Bronchial epithelial cell (primary cell): ENCODE data around the gene ALB. TPM values are rescaled to one million over a fixed set of nuclear protein-coding genes. Genes with fewer than 3 reads are reported as not detected.

Source experiments
- DNase-seq: peaks from one replicate; pipeline ENCODE4 v3.0.0-alpha.2; 2010; ENCODE audit warnings: low read depth
- FAIRE-seq: peaks from 2 replicates; lab custom pipeline; 2011; peaks lifted over from hg19 to GRCh38; lab: Jason Lieb, UNC
- H3K27me3 ChIP-seq: 2 replicates; pipeline ENCODE4 v1.5.1; 2011; ENCODE audit warnings: low read length; ENCODE audit not compliant: control insufficient read depth, insufficient read depth
- H3K36me3 ChIP-seq: 2 replicates; pipeline ENCODE4 v1.5.1; 2011; ENCODE audit warnings: low read length; ENCODE audit not compliant: control insufficient read depth, insufficient read depth
- H3K4me3 ChIP-seq: 2 replicates; pipeline ENCODE4 v1.5.1; 2011; ENCODE audit warnings: mild to moderate bottlenecking, low read depth, low read length, control low read depth
- total RNA-seq: library from RNA; depleted of rRNA; stranded (reverse); fragments of >200 nt; gene quantifications from 2 replicates; pipeline ENCODE4 v1.2.1, GENCODE V29; 2014
- TF ChIP-seq, protein P1 (sequence below): IDR thresholded peaks from 2 replicates; pipeline ENCODE4 v1.5.1; 2011; ENCODE audit warnings: mild to moderate bottlenecking, moderate library complexity, low read length, control low read depth, inconsistent platforms; ENCODE audit not compliant: insufficient read depth, severe bottlenecking

ALB gene
- total RNA-seq, 1 donor from 2014 or later: not detected

DNA sequence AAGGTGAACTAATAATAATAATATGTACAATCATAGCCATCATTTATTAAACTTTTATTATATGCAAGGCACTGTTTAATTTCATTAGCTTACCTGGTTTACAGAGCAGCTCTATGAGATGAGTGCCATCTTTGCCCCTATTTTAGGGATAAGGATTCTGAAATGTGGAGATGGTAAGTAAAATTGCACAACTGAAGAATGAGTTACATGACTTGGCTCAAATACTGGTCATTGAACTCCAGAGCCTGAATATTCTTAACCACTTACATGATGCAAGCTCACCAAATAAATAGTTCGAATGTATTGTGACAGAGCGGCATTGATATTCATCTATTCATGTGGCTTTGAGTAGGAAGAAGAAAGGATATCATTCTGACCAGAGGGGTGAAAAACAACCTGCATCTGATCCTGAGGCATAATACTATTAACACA lies 11.7 kb downstream of the ALB start:
- Histone ChIP-seq H3K36me3 (no peaks in the 10 kb centered on the region), H3K4me3 (no peak overlapping the region), H3K27me3 (no peaks in the 10 kb centered on the region)
- FAIRE-seq (no peak), DNase-seq (no peak)
- TF ChIP-seq, protein P1, sequence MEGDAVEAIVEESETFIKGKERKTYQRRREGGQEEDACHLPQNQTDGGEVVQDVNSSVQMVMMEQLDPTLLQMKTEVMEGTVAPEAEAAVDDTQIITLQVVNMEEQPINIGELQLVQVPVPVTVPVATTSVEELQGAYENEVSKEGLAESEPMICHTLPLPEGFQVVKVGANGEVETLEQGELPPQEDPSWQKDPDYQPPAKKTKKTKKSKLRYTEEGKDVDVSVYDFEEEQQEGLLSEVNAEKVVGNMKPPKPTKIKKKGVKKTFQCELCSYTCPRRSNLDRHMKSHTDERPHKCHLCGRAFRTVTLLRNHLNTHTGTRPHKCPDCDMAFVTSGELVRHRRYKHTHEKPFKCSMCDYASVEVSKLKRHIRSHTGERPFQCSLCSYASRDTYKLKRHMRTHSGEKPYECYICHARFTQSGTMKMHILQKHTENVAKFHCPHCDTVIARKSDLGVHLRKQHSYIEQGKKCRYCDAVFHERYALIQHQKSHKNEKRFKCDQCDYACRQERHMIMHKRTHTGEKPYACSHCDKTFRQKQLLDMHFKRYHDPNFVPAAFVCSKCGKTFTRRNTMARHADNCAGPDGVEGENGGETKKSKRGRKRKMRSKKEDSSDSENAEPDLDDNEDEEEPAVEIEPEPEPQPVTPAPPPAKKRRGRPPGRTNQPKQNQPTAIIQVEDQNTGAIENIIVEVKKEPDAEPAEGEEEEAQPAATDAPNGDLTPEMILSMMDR: no peak

DNA sequence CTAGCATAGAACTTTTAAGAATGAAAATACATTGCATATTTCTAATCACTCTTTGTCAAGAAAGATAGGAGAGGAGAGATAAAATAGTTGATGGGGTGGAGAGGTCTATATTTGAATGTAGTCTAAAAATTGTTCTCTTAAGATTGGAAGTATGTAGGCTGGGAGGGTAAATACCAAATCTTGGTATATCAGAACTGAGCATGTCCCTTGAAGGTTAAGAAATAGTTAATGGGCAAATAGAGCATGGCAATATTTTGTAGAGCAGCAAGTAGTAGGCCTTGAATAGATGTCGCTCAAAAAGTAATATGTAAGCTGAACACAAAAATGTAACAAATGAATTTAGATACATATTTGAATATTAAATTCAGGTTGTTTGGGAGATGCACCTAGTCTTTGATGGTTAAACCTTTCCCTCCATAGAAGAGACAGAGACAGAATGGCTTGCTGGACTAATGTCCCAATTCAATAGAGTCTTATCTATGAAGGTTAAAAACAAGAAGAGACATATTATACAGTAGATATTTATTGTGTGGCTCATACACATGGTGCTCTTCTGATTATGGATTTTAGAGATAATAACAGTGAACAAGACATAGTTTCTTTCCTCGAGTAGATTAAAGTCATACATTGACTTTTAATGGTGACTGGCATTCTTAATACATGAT lies 12.5 kb downstream of the ALB start:
- FAIRE-seq (no peak), DNase-seq (no peak)
- Histone ChIP-seq H3K4me3 (no peak overlapping the region), H3K27me3 (no peaks in the 10 kb centered on the region), H3K36me3 (no peaks in the 10 kb centered on the region)
- TF ChIP-seq, protein P1: no peak

DNA sequence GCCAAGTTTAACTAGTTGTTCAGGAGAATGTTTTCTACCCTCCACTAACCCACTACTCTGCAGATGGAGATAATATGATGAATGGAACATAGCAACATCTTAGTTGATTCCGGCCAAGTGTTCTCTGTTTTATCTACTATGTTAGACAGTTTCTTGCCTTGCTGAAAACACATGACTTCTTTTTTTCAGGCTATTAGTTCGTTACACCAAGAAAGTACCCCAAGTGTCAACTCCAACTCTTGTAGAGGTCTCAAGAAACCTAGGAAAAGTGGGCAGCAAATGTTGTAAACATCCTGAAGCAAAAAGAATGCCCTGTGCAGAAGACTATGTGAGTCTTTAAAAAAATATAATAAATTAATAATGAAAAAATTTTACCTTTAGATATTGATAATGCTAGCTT lies 13.3 kb downstream of the ALB start:
- no peaks in the 10 kb centered on the region for H3K36me3 ChIP-seq
- no peak for DNase-seq
- H3K27me3 ChIP-seq: no peaks in the 10 kb centered on the region
- no peak for FAIRE-seq
- H3K4me3 ChIP-seq: no peak overlapping the region
- TF ChIP-seq, protein P1: no peak

DNA sequence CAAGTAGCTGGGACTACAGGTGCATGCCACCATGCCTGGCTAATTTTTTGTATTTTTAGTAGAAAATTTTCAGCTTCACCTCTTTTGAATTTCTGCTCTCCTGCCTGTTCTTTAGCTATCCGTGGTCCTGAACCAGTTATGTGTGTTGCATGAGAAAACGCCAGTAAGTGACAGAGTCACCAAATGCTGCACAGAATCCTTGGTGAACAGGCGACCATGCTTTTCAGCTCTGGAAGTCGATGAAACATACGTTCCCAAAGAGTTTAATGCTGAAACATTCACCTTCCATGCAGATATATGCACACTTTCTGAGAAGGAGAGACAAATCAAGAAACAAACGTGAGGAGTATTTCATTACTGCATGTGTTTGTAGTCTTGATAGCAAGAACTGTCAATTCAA lies 13.9 kb downstream of the ALB start:
- TF ChIP-seq, protein P1: no peak
- H3K27me3 ChIP-seq: no peaks in the 10 kb centered on the region

DNA sequence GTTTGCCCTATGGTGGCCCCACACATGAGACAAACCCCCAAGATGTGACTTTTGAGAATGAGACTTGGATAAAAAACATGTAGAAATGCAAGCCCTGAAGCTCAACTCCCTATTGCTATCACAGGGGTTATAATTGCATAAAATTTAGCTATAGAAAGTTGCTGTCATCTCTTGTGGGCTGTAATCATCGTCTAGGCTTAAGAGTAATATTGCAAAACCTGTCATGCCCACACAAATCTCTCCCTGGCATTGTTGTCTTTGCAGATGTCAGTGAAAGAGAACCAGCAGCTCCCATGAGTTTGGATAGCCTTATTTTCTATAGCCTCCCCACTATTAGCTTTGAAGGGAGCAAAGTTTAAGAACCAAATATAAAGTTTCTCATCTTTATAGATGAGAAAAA lies 14.6 kb downstream of the ALB start:
- no peak for DNase-seq
- no peak overlapping the region for H3K4me3 ChIP-seq
- TF ChIP-seq, protein P1: no peak
- no peaks in the 10 kb centered on the region for H3K27me3 ChIP-seq
- H3K36me3 ChIP-seq: no peaks in the 10 kb centered on the region
- no peak for FAIRE-seq

More for the DNA sequence above, 13.9 kb downstream of the ALB start:
- H3K36me3 ChIP-seq: no peaks in the 10 kb centered on the region
- DNase-seq (no peak), FAIRE-seq (no peak)
- H3K4me3 ChIP-seq: no peak overlapping the region
